MM.1S (cell line): ENCODE measurements around the gene ADD3.
"Not testable (repeated sequence)": the region's sequence is repeated elsewhere in the genome, so short reads cannot be mapped to it uniquely, and the experiment has no call there.

Source experiments
- DNase-seq: peaks from one replicate; pipeline ENCODE4 v3.0.0-alpha.2; 2015
- H2AFZ ChIP-seq: fragments of 300-600 bp; sonication (generic); 2 replicates; pipeline ENCODE4 v1.6.0; 2016; ENCODE audit warnings: antibody characterized with exemption, low read length
- H3F3A ChIP-seq: fragments of 300-600 bp; sonication (generic); 2 replicates; pipeline ENCODE4 v1.6.1; 2016; ENCODE audit warnings: mild to moderate bottlenecking, antibody characterized with exemption, low read length, moderate library complexity, mixed read lengths; ENCODE audit not compliant: insufficient read depth
- H3K27ac ChIP-seq: fragments of 300-600 bp; sonication (generic); 2 replicates; pipeline ENCODE4 v1.5.1; 2016; ENCODE audit warnings: mild to moderate bottlenecking, low read length
- H3K27me3 ChIP-seq: fragments of 300-600 bp; sonication (generic); replicated peaks from 2 replicates; pipeline ENCODE4 v1.6.0; 2016; ENCODE audit warnings: low read length; ENCODE audit not compliant: insufficient read depth
- H3K36me3 ChIP-seq: fragments of 300-600 bp; sonication (generic); replicated peaks from 2 replicates; pipeline ENCODE4 v1.6.1; 2016; ENCODE audit warnings: mild to moderate bottlenecking, low read length, mixed read lengths; ENCODE audit not compliant: insufficient read depth
- H3K4me1 ChIP-seq: fragments of 300-600 bp; sonication (generic); 2 replicates; pipeline ENCODE4 v1.6.1; 2016; ENCODE audit warnings: low read length, mixed read lengths
- H3K4me2 ChIP-seq: fragments of 300-600 bp; sonication (generic); 2 replicates; pipeline ENCODE4 v1.6.0; 2016; ENCODE audit warnings: low read depth, low read length
- H3K4me3 ChIP-seq: fragments of 300-600 bp; sonication (generic); 2 replicates; pipeline ENCODE4 v1.5.1; 2016; ENCODE audit warnings: low read length, mixed read lengths
- H3K79me2 ChIP-seq: fragments of 300-600 bp; sonication (generic); 2 replicates; pipeline ENCODE4 v1.6.1; 2016; ENCODE audit warnings: mixed run types, low read length, mixed read lengths
- H3K9ac ChIP-seq: fragments of 300-600 bp; sonication (generic); 2 replicates; pipeline ENCODE4 v1.6.1; 2016; ENCODE audit warnings: low read length, mixed read lengths
- H3K9me2 ChIP-seq: fragments of 300-600 bp; sonication (generic); replicated peaks from 2 replicates; pipeline ENCODE4 v1.6.1; 2016; ENCODE audit warnings: mild to moderate bottlenecking, low read length, mixed read lengths; ENCODE audit not compliant: insufficient read depth
- H3K9me3 ChIP-seq: fragments of 300-600 bp; sonication (generic); replicated peaks from 2 replicates; pipeline ENCODE4 v1.6.1; 2016; ENCODE audit warnings: mild to moderate bottlenecking, low read length, mixed read lengths; ENCODE audit not compliant: insufficient read depth
- H4K20me1 ChIP-seq: fragments of 300-600 bp; sonication (generic); 2 replicates; pipeline ENCODE4 v1.6.1; 2016; ENCODE audit warnings: mild to moderate bottlenecking, low read length, moderate library complexity, mixed read lengths; ENCODE audit not compliant: insufficient read depth
- CTCF ChIP-seq: fragments of 300-600 bp; sonication (generic); IDR thresholded peaks from 2 replicates; pipeline ENCODE4 v1.5.1; 2016; ENCODE audit warnings: antibody characterized with exemption, low read length, mixed read lengths
- EZH2 ChIP-seq: fragments of 300-600 bp; sonication (generic); optimal IDR thresholded peaks from 2 replicates; pipeline ENCODE3; 2017; ENCODE audit warnings: low read depth, mild to moderate bottlenecking, antibody characterized with exemption, low read length, mixed read lengths
- EZH2phosphoT487 ChIP-seq: fragments of 300-600 bp; sonication (generic); IDR thresholded peaks from 2 replicates; pipeline ENCODE4 v1.6.1; 2018; ENCODE audit warnings: antibody characterized with exemption, low read length

The ADD3 gene

DNA sequence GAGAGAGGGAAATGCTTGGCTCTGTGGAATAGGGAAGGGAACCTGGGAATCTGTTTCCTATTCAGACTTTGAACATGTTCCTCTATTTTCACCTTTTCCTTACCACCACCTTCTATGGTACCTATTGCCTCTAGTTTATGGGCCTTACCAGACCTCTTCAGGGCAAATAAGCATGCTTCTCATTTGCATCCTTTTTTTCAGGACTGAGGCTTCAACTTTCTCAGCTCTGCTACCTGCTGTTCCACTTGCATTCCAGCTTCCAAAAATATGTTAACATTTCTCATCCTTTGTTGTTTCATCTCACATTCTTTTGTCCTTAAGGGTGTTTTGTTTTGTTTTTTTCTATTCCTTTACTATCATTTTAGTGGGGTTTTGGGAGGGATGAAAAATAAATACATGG lies 121.7 kb downstream of the ADD3 start:
- peak; percentile 2 for DNase-seq
- Histone ChIP-seq H3K79me2 (no peaks in the 10 kb centered on the region), H3K27me3 (no peaks in the 10 kb centered on the region)

DNA sequence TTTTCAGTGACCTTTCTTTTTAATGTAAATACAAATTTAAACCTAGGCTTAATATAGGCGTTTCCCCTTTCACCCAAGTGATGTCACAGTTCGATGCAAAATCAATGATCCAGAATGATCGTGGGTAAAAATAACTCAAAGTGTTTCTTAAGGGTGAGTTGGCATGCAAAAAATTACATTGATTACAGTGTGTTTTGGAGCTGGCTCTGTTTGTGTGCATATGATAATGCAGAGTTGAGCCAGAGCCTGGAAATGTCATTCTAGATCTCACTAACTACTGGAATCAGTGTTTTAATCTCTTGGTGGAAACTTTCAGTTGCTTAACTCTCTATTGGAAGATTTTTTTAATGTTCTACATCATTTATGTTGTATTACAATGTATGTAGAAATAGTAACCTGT lies 127.1 kb downstream of the ADD3 start:
- H2AFZ ChIP-seq = no peak overlapping the region
- H3K9me3 ChIP-seq = no peaks in the 10 kb centered on the region
- TF ChIP-seq CTCF (no peak), EZH2phosphoT487 (no peak), EZH2 (no peak)
- no peaks in the 10 kb centered on the region for H3K36me3 ChIP-seq
- no peaks in the 10 kb centered on the region for H3K9me2 ChIP-seq
- H3F3A ChIP-seq = peaks cover 5% of the 10 kb centered on the region; the same call in 1 of the 2 replicates
- no peaks in the 10 kb centered on the region for H3K79me2 ChIP-seq
- no peak overlapping the region for H3K4me3 ChIP-seq
- no peaks in the 10 kb centered on the region for H4K20me1 ChIP-seq
- 0 out of 2 replicates have a peak, but pooled peaks cover 5% of the 10 kb centered on the region for H3K27me3 ChIP-seq
- H3K27ac ChIP-seq = no peak overlapping the region
- H3K4me2 ChIP-seq = no peak overlapping the region
- H3K4me1 ChIP-seq = no peaks in the 10 kb centered on the region; the same call in 1 of the 2 replicates
- H3K9ac ChIP-seq = no peak overlapping the region
- DNase-seq = no peak

More for the DNA sequence above, 121.7 kb downstream of the ADD3 start:
- Histone ChIP-seq H2AFZ (no peak overlapping the region), H3K4me1 (no peaks in the 10 kb centered on the region), H3K27ac (no peak overlapping the region), H3K9me3 (no peaks in the 10 kb centered on the region), H4K20me1 (no peaks in the 10 kb centered on the region), H3K4me3 (no peak overlapping the region), H3K9me2 (no peaks in the 10 kb centered on the region), H3F3A (no peaks in the 10 kb centered on the region), H3K36me3 (no peaks in the 10 kb centered on the region), H3K9ac (no peak overlapping the region), H3K4me2 (no peak overlapping the region)
- TF ChIP-seq EZH2 (no peak), EZH2phosphoT487 (no peak), CTCF (no peak)

GRCh38 chr10:110135836-110136235 lies 128.1 kb downstream of the ADD3 start:
- H3K9ac ChIP-seq, H3K4me3 ChIP-seq, H3K79me2 ChIP-seq, H3K27me3 ChIP-seq, H4K20me1 ChIP-seq, H3K36me3 ChIP-seq, H3K9me2 ChIP-seq, H3F3A ChIP-seq, H3K4me1 ChIP-seq, H3K27ac ChIP-seq, H3K9me3 ChIP-seq, H2AFZ ChIP-seq, H3K4me2 ChIP-seq: not testable (repeated sequence)
- peak; percentile 4 for DNase-seq

- peaks cover 5% of the 10 kb centered on the region; the same call in 1 of the 2 replicates for H3F3A ChIP-seq
- H3K79me2 ChIP-seq = no peaks in the 10 kb centered on the region
- no peak overlapping the region for H2AFZ ChIP-seq
- TF ChIP-seq EZH2 (no peak), EZH2phosphoT487 (no peak), CTCF (peak; percentile 83)
- H3K4me1 ChIP-seq = no peaks in the 10 kb centered on the region; the same call in 1 of the 2 replicates
- no peak overlapping the region for H3K4me2 ChIP-seq
- H3K4me3 ChIP-seq = no peak overlapping the region
- H3K9me2 ChIP-seq = no peaks in the 10 kb centered on the region
- no peak overlapping the region for H3K9ac ChIP-seq
- H4K20me1 ChIP-seq = no peaks in the 10 kb centered on the region
- no peaks in the 10 kb centered on the region for H3K9me3 ChIP-seq
- 0 out of 2 replicates have a peak, but pooled peaks cover 5% of the 10 kb centered on the region for H3K27me3 ChIP-seq
- no peaks in the 10 kb centered on the region for H3K36me3 ChIP-seq
- H3K27ac ChIP-seq = no peak overlapping the region
- peak; percentile 67 for DNase-seq
Observed at GRCh38 chr10:110137142-110137545, 129.4 kb downstream of the ADD3 start.
